Kidney (tissue), 14 donors: ENCODE measurements around the gene TTC36. TPM values are rescaled to one million over a fixed set of nuclear protein-coding genes. Genes with fewer than 3 reads are reported as not detected.
"Not testable (repeated sequence)": the region's sequence is repeated elsewhere in the genome, so short reads cannot be mapped to it uniquely, and the experiment has no call there.

Experiments
- DNase-seq, 5 donors: peaks; one replicate each; pipeline ENCODE4 v3.0.0-alpha.2; 2013 to 2020
- FAIRE-seq: peaks from 2 replicates; lab custom pipeline; 2012; peaks lifted over from hg19 to GRCh38; lab: Jason Lieb, UNC
- H3K27ac ChIP-seq, 2 donors: one replicate each; pipeline ENCODE4 v1.7.0; 2013; ENCODE audit warnings: low read depth in 2 of 2, low read length in 2 of 2, inconsistent platforms in 1 of 2
- H3K27me3 ChIP-seq: one replicate; pipeline ENCODE4 v1.7.1; 2013; ENCODE audit warnings: low read length, inconsistent platforms; ENCODE audit not compliant: control insufficient read depth, insufficient read depth
- H3K36me3 ChIP-seq, 3 donors: one replicate each; pipeline versions ENCODE4 v1.7.0 to v1.7.1; 2013; ENCODE audit warnings: low read length in 3 of 3, control low read depth in 1 of 3, inconsistent platforms in 1 of 3; ENCODE audit not compliant: insufficient read depth in 3 of 3, control insufficient read depth in 2 of 3
- H3K4me1 ChIP-seq, 3 donors: one replicate each; pipeline versions ENCODE4 v1.7.0 to v1.7.1; 2013; ENCODE audit warnings: low read length in 3 of 3, inconsistent platforms in 1 of 3, low read depth in 1 of 3; ENCODE audit not compliant: control insufficient read depth in 2 of 3, insufficient read depth in 2 of 3
- H3K4me3 ChIP-seq, 3 donors: one replicate each; pipeline versions ENCODE4 v1.7.0 to v1.8.1; 2013; ENCODE audit warnings: low read length in 3 of 3, control low read depth in 1 of 3, inconsistent platforms in 1 of 3
- H3K9ac ChIP-seq, 3 donors: one replicate each; pipeline versions ENCODE4 v1.7.0 to v1.7.1; 2013; ENCODE audit warnings: low read length in 3 of 3, control low read depth in 1 of 3, inconsistent platforms in 1 of 3
- H3K9me3 ChIP-seq, 3 donors: one replicate each; pipeline versions ENCODE4 v1.7.0 to v1.7.1; 2013; ENCODE audit warnings: low read length in 3 of 3, control low read depth in 1 of 3, inconsistent platforms in 1 of 3; ENCODE audit not compliant: control insufficient read depth in 2 of 3, insufficient read depth in 1 of 3
- CTCF ChIP-seq: IDR thresholded peaks from 3 replicates; pipeline ENCODE4 v1.5.1; 2012; ENCODE audit warnings: mild to moderate bottlenecking, moderate library complexity, borderline replicate concordance; ENCODE audit not compliant: insufficient read depth; ENCODE audit errors: extremely low read depth
- intact Hi-C: fragments of 100-400 bp; cut with DNase I; formaldehyde crosslinking; loops from one replicate; pipeline ENCODE4 v1.11.1; 2022
- polyA plus RNA-seq: library from polyadenylated mRNA; stranded (reverse); fragments of 350-450 nt; fragmentation: Illumina TruSeq; extraction: RNeasy Lipid Tissue Mini Kit (QIAGEN cat#74804); gene quantifications from one replicate; pipeline ENCODE4 v1.2.3, GENCODE V29; 2014; ENCODE audit warnings: low read depth, low replicate concordance; ENCODE audit not compliant: insufficient read depth
- total RNA-seq: library from RNA; stranded (reverse); fragmentation: NEBNext Ultra II Directional; extraction: Animal tissue kit (Norgen Biotek cat#: 25700); gene quantifications from one replicate; pipeline ENCODE4 v1.2.1, GENCODE V29; 2021
- donor health status: control.
- donor health status: control.
- donor health status: control.
- donor health status: control.
- donor health status: control.
- donor health status: DM: yes; HTN: yes; CAD: no.
- donor health status: Normal renal cell carcinoma (clear cell type).

TTC36 gene
- total and polyA plus RNA-seq, 2 donors from 2014 or later = 1.1 to 12.7 TPM

GRCh38 chr11:118572061-118572980 is 45.0 kb downstream of the TTC36 start, which contains the start of gene ARCN1:
Gene ARCN1, plus strand, starts transcription at chr11:118572409. Its CDS starts 139 bp downstream, at chr11:118572548.
- Histone ChIP-seq H3K36me3 (no peaks in the 10 kb centered on the region), H3K27me3 (no peaks in the 10 kb centered on the region), H3K9ac (peak within 1 kb of the TSS; percentile 20 to 97 (median 61)), H3K4me3 (peak within 1 kb of the TSS; percentile 61 to 81 (median 65)), H3K27ac (peak within 1 kb of the TSS; percentile 96 to 98), H3K9me3 (no peaks in the 10 kb centered on the region), H3K4me1 (peaks cover 0 to 16% (median 4%) of the 10 kb centered on the region in 3 donors)
- FAIRE-seq (no peak), DNase-seq (peak; percentile 87 to 93 (median 93))
- no peak for TF ChIP-seq CTCF
- intact Hi-C loops = no loop called here

GRCh38 chr11:118572981-118573550 is 45.8 kb downstream of the TTC36 start:
- Histone ChIP-seq H3K9me3 (no peaks in the 10 kb centered on the region), H3K27ac (peak overlapping the region; percentile 96 to 98), H3K36me3 (no peaks in the 10 kb centered on the region), H3K9ac (peak overlapping the region; percentile 20 to 97 (median 61)), H3K4me3 (peak overlapping the region; percentile 61 to 81 (median 65)), H3K4me1 (peaks cover 0 to 16% (median 4%) of the 10 kb centered on the region in 3 donors), H3K27me3 (no peaks in the 10 kb centered on the region)
- intact Hi-C loops = no loop called here
- DNase-seq (peak in 3 of 5 donors; percentile 14 to 59 (median 55)), FAIRE-seq (no peak)
- TF ChIP-seq CTCF = no peak

GRCh38 chr11:118574636-118575035 is 47.4 kb downstream of the TTC36 start:
- Histone ChIP-seq H3K9me3 (no peaks in the 10 kb centered on the region), H3K4me1 (peaks cover 0 to 16% (median 4%) of the 10 kb centered on the region in 3 donors), H3K27me3 (no peaks in the 10 kb centered on the region), H3K27ac (no peak overlapping the region), H3K9ac (no peak overlapping the region), H3K4me3 (no peak overlapping the region), H3K36me3 (no peaks in the 10 kb centered on the region)
- no peak for TF ChIP-seq CTCF
- DNase-seq (peak in 1 of 5 donors; percentile 1), FAIRE-seq (no peak)
- intact Hi-C loops = no loop called here

GRCh38 chr11:118577995-118578394 is 50.7 kb downstream of the TTC36 start:
- H3K9ac ChIP-seq, H3K27me3 ChIP-seq, intact Hi-C loops, H3K4me3 ChIP-seq, FAIRE-seq, H3K9me3 ChIP-seq, DNase-seq, H3K27ac ChIP-seq: not testable (repeated sequence)
- Histone ChIP-seq H3K4me1 (peaks cover 0 to 16% (median 4%) of the 10 kb centered on the region in 3 donors), H3K36me3 (peaks cover 2 to 13% (median 4%) of the 10 kb centered on the region in 3 donors)
